K562 (cell line): ENCODE measurements around the gene KIF19. TPM values are rescaled to one million over a fixed set of nuclear protein-coding genes. Genes with fewer than 3 reads are reported as not detected.

Source experiments
- ATF7 ChIP-seq: fragments of 450-650 bp; IDR thresholded peaks from 2 replicates; pipeline ENCODE4 v1.7.1; 2014; ENCODE audit warnings: mild to moderate bottlenecking, moderate library complexity
- CBFA2T3 ChIP-seq: fragments of 450-650 bp; IDR thresholded peaks from 2 replicates; pipeline ENCODE4 v1.6.1; 2017
- DPF2 ChIP-seq: fragments of 450-650 bp; IDR thresholded peaks from 2 replicates; pipeline ENCODE4 v1.6.1; 2016
- FOXA3 ChIP-seq, 2 experiments: fragments of 450-650 bp in 1 of 2; sonication (generic) in 1 of 2; formaldehyde crosslinking; IDR thresholded peaks in 1 of 2; conservative IDR thresholded peaks in 1 of 2; 2 replicates each; pipeline versions ENCODE4 v1.4.0 to v1.8.0; 2020 to 2022; ENCODE audit warnings: mild to moderate bottlenecking in 2 of 2, missing genetic modification reagents in 1 of 2
- IRF2 ChIP-seq: sonication (generic); formaldehyde crosslinking; IDR thresholded peaks from 2 replicates; pipeline ENCODE4 v1.8.1; 2022; ENCODE audit warnings: mild to moderate bottlenecking, missing genetic modification reagents
- NELFE ChIP-seq: IDR thresholded peaks from 2 replicates; pipeline ENCODE4 v1.6.1; 2011; ENCODE audit warnings: mild to moderate bottlenecking; ENCODE audit not compliant: insufficient read depth, insufficient read length
- SMARCA4 ChIP-seq: fragments of 450-650 bp; IDR thresholded peaks from 2 replicates; pipeline ENCODE4 v1.6.1; 2016
- SPI1 ChIP-seq: IDR thresholded peaks from 2 replicates; pipeline ENCODE4 v1.6.1; 2011; ENCODE audit warnings: low read depth, low read length, control low read depth, borderline replicate concordance
- TCF7L2 ChIP-seq: fragments of 150-350 bp; IDR thresholded peaks from 2 replicates; pipeline ENCODE4 v1.6.1; 2016; ENCODE audit warnings: low read depth, mild to moderate bottlenecking, low read length, moderate library complexity
- TEAD4 ChIP-seq, 2 experiments: sonication (generic) in 1 of 2; formaldehyde crosslinking in 1 of 2; IDR thresholded peaks; 2 replicates each; pipeline versions ENCODE4 v1.6.1 to v1.8.0; 2012 to 2022; ENCODE audit warnings: borderline replicate concordance in 1 of 2, inconsistent platforms in 1 of 2, low read length in 1 of 2, mild to moderate bottlenecking in 1 of 2, missing genetic modification reagents in 1 of 2
- ZNF263 ChIP-seq: sonication (generic); formaldehyde crosslinking; IDR thresholded peaks from 2 replicates; pipeline ENCODE4 v1.8.0; 2022; ENCODE audit warnings: mild to moderate bottlenecking, missing genetic modification reagents, borderline replicate concordance
- polyA plus RNA-seq, 8 experiments: library from polyadenylated mRNA; depleted of rRNA in 4 of 8; stranded (reverse) in 5 of 8; unstranded in 3 of 8; fragments of >200 nt; fragmentation: Nextera tagmentation in 2 of 8; fragmentation: Illumina TruSeq in 1 of 8; extraction: Ambion mirVana in 2 of 8; extraction: Trizol in 1 of 8; gene quantifications; 2 replicates each; pipeline versions ENCODE4 v1.2.1 to v1.2.3, GENCODE V29; 2011 to 2014; ENCODE audit warnings: inconsistent platforms in 1 of 8, missing spikeins in 1 of 8
- total RNA-seq, 7 experiments: library from RNA; depleted of rRNA in 6 of 7; stranded (reverse); fragments of >200 nt in 6 of 7; fragmentation: Illumina TruSeq in 2 of 7; extraction: Trizol in 2 of 7; gene quantifications; 2 replicates each; pipeline versions ENCODE4 v1.2.1 to v1.2.3, GENCODE V29; 2011 to 2021; ENCODE audit warnings: low replicate concordance in 1 of 7
- TF ChIP-seq, protein P1 (sequence below): fragments of 150-350 bp; conservative IDR thresholded peaks from 2 replicates; pipeline ENCODE4 v1.6.1; 2014; ENCODE audit warnings: low read length
- TF ChIP-seq, protein P2 (sequence below), 2 experiments: fragments of 150-350 bp in 1 of 2; IDR thresholded peaks; 2 replicates each; pipeline ENCODE4 v1.6.1; 2012 to 2016; ENCODE audit warnings: low read depth in 2 of 2, low read length in 2 of 2, mild to moderate bottlenecking in 1 of 2, moderate library complexity in 1 of 2
- TF ChIP-seq, protein P3 (sequence below): fragments of 450-650 bp; IDR thresholded peaks from 2 replicates; pipeline ENCODE4 v1.6.1; 2016; ENCODE audit warnings: low read depth, mild to moderate bottlenecking, moderate library complexity
- TF ChIP-seq, protein P4 (sequence below): fragments of 450-650 bp; IDR thresholded peaks from 2 replicates; pipeline ENCODE4 v1.6.1; 2016; ENCODE audit warnings: mild to moderate bottlenecking
- TF ChIP-seq, protein P5 (sequence below): IDR thresholded peaks from 2 replicates; pipeline ENCODE4 v1.6.1; 2014; ENCODE audit warnings: antibody characterized with exemption

The KIF19 gene
- total and polyA plus RNA-seq, 9 of the 15 experiments (the other 6 are each of a cell fraction or from before 2014, with no cell fraction given) = 0.10 TPM; not detected in 8

DNA sequence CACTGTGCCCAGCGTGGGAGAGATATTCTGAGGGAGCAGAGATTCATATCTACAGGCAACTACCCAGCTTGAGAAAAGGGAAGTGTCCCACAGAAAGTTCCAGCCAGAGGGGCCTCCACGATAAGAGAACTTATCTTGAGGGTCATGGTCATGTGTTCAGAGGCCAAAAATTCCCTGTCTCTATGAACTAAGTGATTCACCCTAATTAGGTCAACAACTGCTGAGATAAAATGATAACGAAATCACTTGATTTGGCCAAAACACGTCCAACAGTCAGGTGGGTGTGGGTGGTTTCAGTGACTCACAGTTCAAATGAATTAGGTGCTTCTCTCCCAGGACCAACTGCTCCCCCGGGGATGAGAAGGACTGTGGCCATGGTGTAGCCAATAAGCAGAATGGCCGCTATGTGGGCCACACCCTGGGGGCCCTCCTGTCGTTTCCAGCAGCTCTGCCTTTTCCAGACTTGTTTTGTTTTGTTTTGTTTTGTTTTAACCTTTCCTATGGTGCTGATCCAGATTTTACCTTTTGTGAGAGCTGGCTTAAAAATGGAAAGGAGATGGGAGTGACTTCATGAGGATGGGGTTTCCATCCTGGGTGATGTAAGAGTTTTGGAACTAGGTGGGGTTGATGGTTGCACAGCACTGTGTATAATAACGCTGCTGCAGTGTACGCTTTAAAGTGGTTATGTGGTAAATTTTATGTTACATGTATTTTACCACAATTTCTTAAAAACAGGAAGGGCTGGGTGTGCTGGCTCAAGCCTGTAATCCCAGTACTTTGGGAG, 43.2 kb upstream of the KIF19 start (continued):
- TF ChIP-seq, protein P1, sequence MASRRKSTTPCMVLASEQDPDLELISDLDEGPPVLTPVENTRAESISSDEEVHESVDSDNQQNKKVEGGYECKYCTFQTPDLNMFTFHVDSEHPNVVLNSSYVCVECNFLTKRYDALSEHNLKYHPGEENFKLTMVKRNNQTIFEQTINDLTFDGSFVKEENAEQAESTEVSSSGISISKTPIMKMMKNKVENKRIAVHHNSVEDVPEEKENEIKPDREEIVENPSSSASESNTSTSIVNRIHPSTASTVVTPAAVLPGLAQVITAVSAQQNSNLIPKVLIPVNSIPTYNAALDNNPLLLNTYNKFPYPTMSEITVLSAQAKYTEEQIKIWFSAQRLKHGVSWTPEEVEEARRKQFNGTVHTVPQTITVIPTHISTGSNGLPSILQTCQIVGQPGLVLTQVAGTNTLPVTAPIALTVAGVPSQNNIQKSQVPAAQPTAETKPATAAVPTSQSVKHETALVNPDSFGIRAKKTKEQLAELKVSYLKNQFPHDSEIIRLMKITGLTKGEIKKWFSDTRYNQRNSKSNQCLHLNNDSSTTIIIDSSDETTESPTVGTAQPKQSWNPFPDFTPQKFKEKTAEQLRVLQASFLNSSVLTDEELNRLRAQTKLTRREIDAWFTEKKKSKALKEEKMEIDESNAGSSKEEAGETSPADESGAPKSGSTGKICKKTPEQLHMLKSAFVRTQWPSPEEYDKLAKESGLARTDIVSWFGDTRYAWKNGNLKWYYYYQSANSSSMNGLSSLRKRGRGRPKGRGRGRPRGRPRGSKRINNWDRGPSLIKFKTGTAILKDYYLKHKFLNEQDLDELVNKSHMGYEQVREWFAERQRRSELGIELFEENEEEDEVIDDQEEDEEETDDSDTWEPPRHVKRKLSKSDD = no peak
- TF ChIP-seq TCF7L2 = no peak
- peak; percentile 95 for TF ChIP-seq SPI1
- TF ChIP-seq, protein P2, sequence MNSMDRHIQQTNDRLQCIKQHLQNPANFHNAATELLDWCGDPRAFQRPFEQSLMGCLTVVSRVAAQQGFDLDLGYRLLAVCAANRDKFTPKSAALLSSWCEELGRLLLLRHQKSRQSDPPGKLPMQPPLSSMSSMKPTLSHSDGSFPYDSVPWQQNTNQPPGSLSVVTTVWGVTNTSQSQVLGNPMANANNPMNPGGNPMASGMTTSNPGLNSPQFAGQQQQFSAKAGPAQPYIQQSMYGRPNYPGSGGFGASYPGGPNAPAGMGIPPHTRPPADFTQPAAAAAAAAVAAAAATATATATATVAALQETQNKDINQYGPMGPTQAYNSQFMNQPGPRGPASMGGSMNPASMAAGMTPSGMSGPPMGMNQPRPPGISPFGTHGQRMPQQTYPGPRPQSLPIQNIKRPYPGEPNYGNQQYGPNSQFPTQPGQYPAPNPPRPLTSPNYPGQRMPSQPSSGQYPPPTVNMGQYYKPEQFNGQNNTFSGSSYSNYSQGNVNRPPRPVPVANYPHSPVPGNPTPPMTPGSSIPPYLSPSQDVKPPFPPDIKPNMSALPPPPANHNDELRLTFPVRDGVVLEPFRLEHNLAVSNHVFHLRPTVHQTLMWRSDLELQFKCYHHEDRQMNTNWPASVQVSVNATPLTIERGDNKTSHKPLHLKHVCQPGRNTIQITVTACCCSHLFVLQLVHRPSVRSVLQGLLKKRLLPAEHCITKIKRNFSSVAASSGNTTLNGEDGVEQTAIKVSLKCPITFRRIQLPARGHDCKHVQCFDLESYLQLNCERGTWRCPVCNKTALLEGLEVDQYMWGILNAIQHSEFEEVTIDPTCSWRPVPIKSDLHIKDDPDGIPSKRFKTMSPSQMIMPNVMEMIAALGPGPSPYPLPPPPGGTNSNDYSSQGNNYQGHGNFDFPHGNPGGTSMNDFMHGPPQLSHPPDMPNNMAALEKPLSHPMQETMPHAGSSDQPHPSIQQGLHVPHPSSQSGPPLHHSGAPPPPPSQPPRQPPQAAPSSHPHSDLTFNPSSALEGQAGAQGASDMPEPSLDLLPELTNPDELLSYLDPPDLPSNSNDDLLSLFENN (IDR thresholded peaks at IDR 0.05; ENCODE audit: low read depth in 2 of 2, low read length in 2 of 2) = 0 out of 4 replicates have a peak, but pooled peaks of 1 of the 2 experiments have one; percentile 52
- peak; percentile 78 for TF ChIP-seq ATF7
- TF ChIP-seq FOXA3 (CRISPR knock-in tag; conservative IDR thresholded peaks at IDR 0.05 in 1 of 2, IDR thresholded peaks at IDR 0.05 in 1 of 2) = peak; percentile 78 to 86; a peak in 3 of 4 replicates
- TF ChIP-seq NELFE = no peak
- peak; percentile 90 for TF ChIP-seq SMARCA4
- TF ChIP-seq, protein P3, sequence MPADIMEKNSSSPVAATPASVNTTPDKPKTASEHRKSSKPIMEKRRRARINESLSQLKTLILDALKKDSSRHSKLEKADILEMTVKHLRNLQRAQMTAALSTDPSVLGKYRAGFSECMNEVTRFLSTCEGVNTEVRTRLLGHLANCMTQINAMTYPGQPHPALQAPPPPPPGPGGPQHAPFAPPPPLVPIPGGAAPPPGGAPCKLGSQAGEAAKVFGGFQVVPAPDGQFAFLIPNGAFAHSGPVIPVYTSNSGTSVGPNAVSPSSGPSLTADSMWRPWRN = peak; percentile 85
- peak; percentile 84 for TF ChIP-seq TEAD4 (IDR thresholded peaks at IDR 0.05; ENCODE audit: low read length)
- no peak for TF ChIP-seq TEAD4 (CRISPR knock-in tag; IDR thresholded peaks at IDR 0.05; ENCODE audit: borderline replicate concordance)
- TF ChIP-seq CBFA2T3 = peak; percentile 86
- TF ChIP-seq, protein P4, sequence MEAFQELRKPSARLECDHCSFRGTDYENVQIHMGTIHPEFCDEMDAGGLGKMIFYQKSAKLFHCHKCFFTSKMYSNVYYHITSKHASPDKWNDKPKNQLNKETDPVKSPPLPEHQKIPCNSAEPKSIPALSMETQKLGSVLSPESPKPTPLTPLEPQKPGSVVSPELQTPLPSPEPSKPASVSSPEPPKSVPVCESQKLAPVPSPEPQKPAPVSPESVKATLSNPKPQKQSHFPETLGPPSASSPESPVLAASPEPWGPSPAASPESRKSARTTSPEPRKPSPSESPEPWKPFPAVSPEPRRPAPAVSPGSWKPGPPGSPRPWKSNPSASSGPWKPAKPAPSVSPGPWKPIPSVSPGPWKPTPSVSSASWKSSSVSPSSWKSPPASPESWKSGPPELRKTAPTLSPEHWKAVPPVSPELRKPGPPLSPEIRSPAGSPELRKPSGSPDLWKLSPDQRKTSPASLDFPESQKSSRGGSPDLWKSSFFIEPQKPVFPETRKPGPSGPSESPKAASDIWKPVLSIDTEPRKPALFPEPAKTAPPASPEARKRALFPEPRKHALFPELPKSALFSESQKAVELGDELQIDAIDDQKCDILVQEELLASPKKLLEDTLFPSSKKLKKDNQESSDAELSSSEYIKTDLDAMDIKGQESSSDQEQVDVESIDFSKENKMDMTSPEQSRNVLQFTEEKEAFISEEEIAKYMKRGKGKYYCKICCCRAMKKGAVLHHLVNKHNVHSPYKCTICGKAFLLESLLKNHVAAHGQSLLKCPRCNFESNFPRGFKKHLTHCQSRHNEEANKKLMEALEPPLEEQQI = no peak
- TF ChIP-seq, protein P5, sequence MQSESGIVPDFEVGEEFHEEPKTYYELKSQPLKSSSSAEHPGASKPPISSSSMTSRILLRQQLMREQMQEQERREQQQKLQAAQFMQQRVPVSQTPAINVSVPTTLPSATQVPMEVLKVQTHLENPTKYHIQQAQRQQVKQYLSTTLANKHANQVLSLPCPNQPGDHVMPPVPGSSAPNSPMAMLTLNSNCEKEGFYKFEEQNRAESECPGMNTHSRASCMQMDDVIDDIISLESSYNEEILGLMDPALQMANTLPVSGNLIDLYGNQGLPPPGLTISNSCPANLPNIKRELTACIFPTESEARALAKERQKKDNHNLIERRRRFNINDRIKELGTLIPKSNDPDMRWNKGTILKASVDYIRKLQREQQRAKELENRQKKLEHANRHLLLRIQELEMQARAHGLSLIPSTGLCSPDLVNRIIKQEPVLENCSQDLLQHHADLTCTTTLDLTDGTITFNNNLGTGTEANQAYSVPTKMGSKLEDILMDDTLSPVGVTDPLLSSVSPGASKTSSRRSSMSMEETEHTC = peak; percentile 83
- no peak for TF ChIP-seq IRF2
- peak; percentile 85 for TF ChIP-seq DPF2
- TF ChIP-seq ZNF263 (CRISPR knock-in tag) = no peak
